GM12878 (cell line): ENCODE measurements around the gene PDZRN4. TPM values are rescaled to one million over a fixed set of nuclear protein-coding genes. Genes with fewer than 3 reads are reported as not detected.
"Not testable (repeated sequence)": the region's sequence is repeated elsewhere in the genome, so short reads cannot be mapped to it uniquely, and the experiment has no call there.

ENCODE experiments used
- ATAC-seq: fragments of 200-7000 bp; cut with Tn5 transposase; 3 replicates; pipeline ENCODE4 v1.9.1; 2020; ENCODE audit warnings: mild to moderate bottlenecking, moderate library complexity
- BruUV-seq: library from RNA; stranded (reverse); fragments of 400-500 nt; replicated peaks from 2 replicates; lab custom pipeline; 2021; lab: Mats Ljungman, UMichigan
- CTCF ChIA-PET: fragments of 300-600 bp; sonication (Branson Sonifier 250); formaldehyde crosslinking; extraction: SDS; loops from one replicate; lab custom pipeline; 2021; ENCODE audit warnings: inconsistent platforms; lab: Yijun Ruan, JAX
- POLR2A ChIA-PET: fragments of 350-600 bp; formaldehyde crosslinking; extraction: SDS; loops from one replicate; lab custom pipeline; 2021; ENCODE audit warnings: inconsistent platforms; lab: Charles Lee
- RAD21 ChIA-PET: fragments of 300-600 bp; sonication (Branson Sonifier 250); formaldehyde crosslinking; loops from one replicate; lab custom pipeline; 2023; ENCODE audit warnings: antibody characterized with exemption; ENCODE audit not compliant: unreplicated experiment; lab: Charles Lee
- SMC1A ChIA-PET: fragments of 300-600 bp; sonication (Branson Sonifier 250); formaldehyde crosslinking; loops from one replicate; lab custom pipeline; 2023; ENCODE audit not compliant: unreplicated experiment, uncharacterized antibody; lab: Charles Lee
- DNase-seq: peaks from one replicate; pipeline ENCODE4 v3.0.0-alpha.2; 2011; ENCODE audit warnings: low read depth, low spot score
- FAIRE-seq: peaks from 3 replicates; lab custom pipeline; 2011; peaks lifted over from hg19 to GRCh38; lab: Jason Lieb, UNC
- H2AFZ ChIP-seq: 2 replicates; pipeline ENCODE4 v1.6.0; 2011; ENCODE audit warnings: low read depth, low read length, control low read depth; ENCODE audit not compliant: control insufficient read depth
- H3K27ac ChIP-seq: 2 replicates; pipeline ENCODE4 v1.5.1; 2011; ENCODE audit warnings: control low read depth; ENCODE audit not compliant: control insufficient read depth, insufficient read depth
- H3K27me3 ChIP-seq, 2 experiments: replicated peaks in 1 of 2; 2 replicates each; pipeline versions ENCODE4 v1.6.0 to v1.6.1; 2011; ENCODE audit warnings: low read length in 1 of 2; ENCODE audit not compliant: control insufficient read depth in 2 of 2, insufficient read depth in 2 of 2
- H3K36me3 ChIP-seq, 2 experiments: 2 replicates each; pipeline ENCODE4 v1.5.1; 2011; ENCODE audit warnings: low read length in 1 of 2; ENCODE audit not compliant: control insufficient read depth in 2 of 2, insufficient read depth in 2 of 2
- H3K4me1 ChIP-seq: 2 replicates; pipeline ENCODE4 v1.6.1; 2011; ENCODE audit warnings: mild to moderate bottlenecking, low read length, moderate library complexity, mixed read lengths; ENCODE audit not compliant: control insufficient read depth, insufficient read depth
- H3K4me2 ChIP-seq: 2 replicates; pipeline ENCODE4 v1.6.0; 2011; ENCODE audit warnings: control low read depth; ENCODE audit not compliant: control insufficient read depth, insufficient read depth
- H3K4me3 ChIP-seq: fragments of 200-600 bp; sonication (generic); 2 replicates; pipeline ENCODE4 v1.5.1; 2016
- H3K79me2 ChIP-seq: 2 replicates; pipeline ENCODE4 v1.6.0; 2011; ENCODE audit warnings: low read length; ENCODE audit not compliant: control insufficient read depth, insufficient read depth
- H3K9ac ChIP-seq: 2 replicates; pipeline ENCODE4 v1.8.0; 2011; ENCODE audit warnings: low read length, control low read depth, mixed read lengths; ENCODE audit not compliant: control insufficient read depth, insufficient read depth
- H3K9me3 ChIP-seq: replicated peaks from 3 replicates; pipeline ENCODE4 v1.5.1; 2011; ENCODE audit warnings: mild to moderate bottlenecking, low read length; ENCODE audit not compliant: control insufficient read depth, insufficient read depth
- H4K20me1 ChIP-seq: 2 replicates; pipeline ENCODE4 v1.6.0; 2011; ENCODE audit not compliant: control insufficient read depth, insufficient read depth
- BCL11A ChIP-seq: IDR thresholded peaks from 2 replicates; pipeline ENCODE4 v1.6.1; 2011; ENCODE audit warnings: low read depth, low read length
- CTCF ChIP-seq, 3 experiments: IDR thresholded peaks in 2 of 3; conservative IDR thresholded peaks in 1 of 3; 2 replicates each; pipeline ENCODE4 v1.5.1; 2011; ENCODE audit warnings: low read depth in 3 of 3, low read length in 3 of 3, mild to moderate bottlenecking in 3 of 3, control low read depth in 2 of 3, moderate library complexity in 2 of 3, inconsistent platforms in 1 of 3, mixed read lengths in 1 of 3; ENCODE audit not compliant: control insufficient read depth in 2 of 3, insufficient read depth in 1 of 3; ENCODE audit errors: extremely low read depth in 1 of 3
- GATAD2B ChIP-seq: fragments of 450-650 bp; conservative IDR thresholded peaks from 2 replicates; pipeline ENCODE4 v1.6.1; 2017; ENCODE audit warnings: low read depth, mild to moderate bottlenecking, moderate library complexity
- MYB ChIP-seq: fragments of 150-350 bp; IDR thresholded peaks from 2 replicates; pipeline ENCODE4 v1.6.1; 2014; ENCODE audit warnings: mild to moderate bottlenecking, low read depth, low read length, borderline replicate concordance
- NKRF ChIP-seq: fragments of 450-650 bp; conservative IDR thresholded peaks from 2 replicates; pipeline ENCODE4 v1.6.1; 2017; ENCODE audit warnings: mild to moderate bottlenecking, moderate library complexity
- SMC3 ChIP-seq: IDR thresholded peaks from 2 replicates; pipeline ENCODE4 v1.6.1; 2011; ENCODE audit warnings: low read length, improper control_type of control experiment, borderline replicate concordance
- TCF3 ChIP-seq: IDR thresholded peaks from 2 replicates; pipeline ENCODE4 v1.6.1; 2012; ENCODE audit warnings: low read depth, mild to moderate bottlenecking, low read length, borderline replicate concordance; ENCODE audit not compliant: insufficient read depth
- USF2 ChIP-seq: IDR thresholded peaks from 2 replicates; pipeline ENCODE4 v1.6.1; 2011; ENCODE audit warnings: low read depth, low read length, improper control_type of control experiment, borderline replicate concordance
- WGBS: methylation state at CpG from one replicate; pipeline ENCODE4 v1.1.6; 2016; ENCODE audit warnings: low lambda C conversion rate; ENCODE audit not compliant: insufficient replicate concordance, insufficient coverage; ENCODE audit errors: missing lambda C conversion rate; 5-methylcytosine and 5-hydroxymethylcytosine counted together
- in situ Hi-C: fragments of 300-500 bp; cut with MboI; formaldehyde crosslinking; loops from 9 replicates; pipeline ENCODE4 v1.14.3; 2018; ENCODE audit warnings: mixed read lengths
- intact Hi-C: fragments of 100-400 bp; cut with micrococcal nuclease; formaldehyde crosslinking; loops from one replicate; pipeline ENCODE4 v1.14.2; 2022; ENCODE audit not compliant: unreplicated experiment
- polyA plus RNA-seq, 11 experiments: library from polyadenylated mRNA; depleted of rRNA in 4 of 11; unstranded in 6 of 11; stranded (reverse) in 5 of 11; fragments of >200 nt; fragmentation: Nextera tagmentation in 4 of 11; fragmentation: Illumina TruSeq in 1 of 11; extraction: Ambion mirVana in 4 of 11; extraction: Trizol in 1 of 11; gene quantifications; 1 replicate in 1 of 11; 2 replicates in 10 of 11; pipeline versions ENCODE4 v1.2.1 to v1.2.3, GENCODE V29; 2011 to 2016; ENCODE audit warnings: inconsistent platforms in 2 of 11, missing spikeins in 2 of 11, low read depth in 1 of 11
- total RNA-seq, 4 experiments: library from RNA; depleted of rRNA in 3 of 4; stranded (reverse); fragments of >200 nt in 3 of 4; fragmentation: Illumina TruSeq in 1 of 4; extraction: Trizol in 1 of 4; gene quantifications; 2 replicates each; pipeline versions ENCODE4 v1.2.1 to v1.2.3, GENCODE V29; 2013 to 2021

PDZRN4 gene
- total and polyA plus RNA-seq, 10 of the 15 experiments (the other 5 are each of a cell fraction or from before 2014, with no cell fraction given): 0.03 TPM; not detected in 9

GRCh38 chr12:41254004-41254914, 66.1 kb downstream of the PDZRN4 start (continued):
- TF ChIP-seq CTCF (IDR thresholded peaks at IDR 0.05 in 2 of 3, conservative IDR thresholded peaks at IDR 0.05 in 1 of 3; ENCODE audit: control insufficient read depth in 2 of 3, extremely low read depth in 1 of 3, insufficient read depth in 1 of 3, low read depth in 3 of 3, low read length in 3 of 3): no peak
- TF ChIP-seq GATAD2B: no peak
- no peak for TF ChIP-seq SMC3
- TF ChIP-seq TCF3: no peak
- no peak for TF ChIP-seq NKRF
- no peak for TF ChIP-seq MYB
- TF ChIP-seq BCL11A: no peak
- no peak for TF ChIP-seq USF2

GRCh38 chr12:41263196-41263595, 75.1 kb downstream of the PDZRN4 start:
- H3K4me1 ChIP-seq, FAIRE-seq, H3K4me3 ChIP-seq, intact Hi-C loops, DNase-seq, H3K79me2 ChIP-seq, RAD21 ChIA-PET, H3K9me3 ChIP-seq, BruUV-seq, H2AFZ ChIP-seq, H3K27me3 ChIP-seq, H3K27ac ChIP-seq, ATAC-seq, POLR2A ChIA-PET, H3K9ac ChIP-seq, H3K36me3 ChIP-seq, H3K4me2 ChIP-seq, H4K20me1 ChIP-seq: not testable (repeated sequence)
- ChIA-PET SMC1A (interaction anchor here (1.6 to 1.8 kb wide), 2 partner anchors 12 to 761 kb away, joined by 4 to 7 read pairs; no protein-coding TSS in a partner anchor), CTCF (interaction anchor here (1.9 kb wide), 1 partner anchor 761 kb away, joined by 18 read pairs; no protein-coding TSS in a partner anchor)
- in situ Hi-C loops: loop anchor here (25.0 kb wide), 1 partner anchor 1099 kb away; no protein-coding TSS in a partner anchor
- 51% methylated on average over 6 of the region's 6 CpGs for WGBS
